Activated CD4-positive, CD25-positive, alpha-beta regulatory T cell (primary cell): ENCODE results near the gene RSRC1.

Source experiments
- DNase-seq, 4 experiments: peaks; one replicate each; lab custom pipeline; 2025; lab: John Stamatoyannopoulos, UW

The RSRC1 gene

DNA sequence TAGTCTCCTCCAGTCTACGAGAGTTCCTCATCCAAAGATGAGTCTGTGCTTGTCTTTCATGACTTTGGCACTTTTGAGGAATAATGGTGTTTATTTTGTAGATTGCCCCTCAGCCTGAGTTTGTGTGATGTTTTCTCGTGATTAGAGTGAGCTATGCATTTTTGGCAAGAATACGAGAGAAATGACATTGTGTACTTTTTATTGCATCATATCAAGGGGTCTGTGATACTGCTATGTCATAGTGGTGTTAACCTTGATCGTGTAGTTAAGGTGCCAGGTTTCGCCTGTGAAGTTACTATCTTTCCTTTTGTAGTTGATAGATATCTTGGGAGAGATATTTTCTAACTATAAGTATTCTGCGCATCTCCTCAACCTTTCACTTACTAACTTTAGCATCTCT is 18.9 kb downstream of the RSRC1 start:
- no peak for DNase-seq

DNA sequence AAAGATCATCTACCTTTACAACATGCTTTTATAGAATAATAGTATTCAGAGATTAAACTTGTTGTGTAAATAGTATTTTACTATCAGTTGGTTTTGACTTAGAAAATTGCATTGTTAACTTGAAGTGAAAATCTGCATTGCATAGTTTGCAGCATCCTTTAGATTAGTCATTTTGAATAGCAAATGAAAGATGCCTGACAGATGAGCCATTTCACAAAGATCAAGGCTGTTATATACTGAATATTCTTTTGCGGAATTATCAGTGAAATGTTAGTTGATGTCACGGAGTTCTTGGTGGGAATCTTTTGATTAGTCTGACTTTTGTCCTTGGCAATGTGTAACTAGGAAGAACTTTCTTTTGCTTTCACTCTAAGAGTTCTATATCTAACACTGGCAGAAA is 24.5 kb downstream of the RSRC1 start:
- DNase-seq, result no peak

GRCh38 chr3:158140396-158140795 is 30.5 kb downstream of the RSRC1 start:
- no peak for DNase-seq

- no peak for DNase-seq
These were observed 38.3 kb downstream of the RSRC1 start for GRCh38 chr3:158148218-158148617.

DNA sequence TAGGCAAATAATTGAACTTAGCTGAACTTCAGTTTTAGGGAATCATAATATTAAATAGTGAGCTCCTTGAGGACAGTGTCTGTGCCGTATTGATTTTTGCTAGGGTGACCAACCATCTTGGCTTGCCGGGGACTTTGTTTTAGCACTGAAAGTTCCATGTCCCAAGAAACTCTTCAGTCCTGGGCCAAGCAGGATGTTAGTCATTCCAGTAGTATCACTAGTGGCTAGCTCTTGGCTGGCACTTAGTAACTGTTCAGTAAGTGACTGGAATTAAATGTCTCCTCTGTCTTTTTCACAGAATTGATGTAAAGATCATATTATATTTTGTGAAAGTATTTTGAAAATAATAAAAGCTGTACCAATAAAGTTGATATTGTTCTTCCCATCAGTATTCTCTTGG is 42.3 kb downstream of the RSRC1 start:
- no peak for DNase-seq

GRCh38 chr3:158158969-158159368 is 49.1 kb downstream of the RSRC1 start:
- no peak for DNase-seq

DNA sequence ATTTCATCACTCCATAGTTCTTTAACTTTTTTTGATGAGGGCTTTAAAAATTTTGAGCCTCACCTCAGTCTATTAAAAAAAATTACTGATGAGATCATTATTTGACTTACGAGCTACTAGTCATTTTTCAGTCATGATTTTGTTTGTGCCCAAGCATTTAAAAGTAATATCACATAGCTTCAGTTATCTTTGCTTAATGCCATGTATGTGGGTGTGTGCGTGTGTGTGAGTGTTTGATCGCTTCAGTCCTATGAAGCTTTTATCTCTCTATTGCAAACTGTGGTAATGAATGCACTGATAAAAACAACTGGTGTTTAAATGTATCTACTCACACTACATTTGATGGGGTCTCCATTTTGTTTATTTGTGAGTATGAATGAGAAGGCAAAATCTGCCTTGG is 49.8 kb downstream of the RSRC1 start:
- no peak for DNase-seq

DNA sequence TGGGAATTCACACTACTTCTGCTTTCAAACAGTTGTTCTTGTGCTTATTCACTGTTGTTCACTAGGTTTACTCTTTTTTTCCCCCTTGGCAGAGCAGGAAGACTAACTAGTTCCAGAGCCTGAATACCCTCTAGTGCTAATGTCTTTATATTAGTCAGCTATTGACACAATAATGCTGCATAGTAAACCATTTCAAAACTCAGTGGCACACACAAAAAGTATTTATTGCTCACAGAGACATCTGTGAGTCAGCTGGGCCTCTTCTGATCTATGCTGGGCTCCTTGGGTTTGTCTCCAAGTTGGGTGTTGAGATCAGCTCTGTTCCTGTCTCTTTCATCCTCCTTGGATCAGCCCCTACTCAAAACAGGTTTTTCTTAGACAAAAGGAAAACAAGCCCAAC is 51.1 kb downstream of the RSRC1 start:
- no peak for DNase-seq

DNA sequence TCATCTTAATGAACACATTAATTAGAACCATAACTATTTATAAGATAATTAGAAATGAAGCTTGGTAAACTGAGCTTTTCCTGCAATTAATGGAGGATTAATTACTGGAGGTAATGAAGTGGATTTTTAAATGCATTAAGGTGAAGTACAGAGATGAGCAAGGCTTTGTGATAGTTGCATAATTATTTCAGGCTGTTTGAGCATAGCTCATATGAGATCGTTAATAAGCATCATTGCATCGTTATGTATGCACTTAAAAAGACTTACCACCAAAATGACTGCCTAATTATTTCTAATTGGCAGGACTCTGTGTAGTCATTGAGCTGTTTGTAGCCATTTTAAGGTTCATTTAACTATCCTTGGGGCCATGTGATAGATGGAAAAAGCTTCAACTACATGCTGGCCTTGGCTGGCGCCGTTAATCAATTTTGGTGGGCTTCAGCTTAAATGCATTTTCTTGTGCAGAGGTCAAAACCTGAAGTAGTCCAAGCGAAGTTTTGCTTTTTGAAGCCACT is 55.3 kb downstream of the RSRC1 start:
- no peak for DNase-seq

GRCh38 chr3:158165730-158166129 is 55.8 kb downstream of the RSRC1 start:
- no peak for DNase-seq

DNA sequence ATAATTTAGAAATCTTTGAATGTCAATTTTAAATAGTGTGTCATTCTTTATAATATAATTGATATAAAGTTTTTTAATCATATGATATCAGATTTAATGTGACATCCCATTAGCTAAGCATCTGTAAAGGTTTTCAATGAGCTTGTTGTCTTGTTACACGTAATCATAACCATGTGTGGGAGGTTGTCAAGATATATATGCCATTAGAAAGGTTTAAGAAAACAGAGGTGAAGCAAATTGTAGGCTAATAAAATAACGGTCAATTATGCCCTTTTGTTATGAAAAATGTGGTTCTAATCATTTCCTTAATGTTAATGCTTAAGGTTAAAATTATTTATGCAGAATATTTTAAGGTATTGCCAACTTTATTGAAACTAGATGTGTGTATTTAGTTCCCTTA is 56.3 kb downstream of the RSRC1 start:
- DNase-seq, result no peak

DNA sequence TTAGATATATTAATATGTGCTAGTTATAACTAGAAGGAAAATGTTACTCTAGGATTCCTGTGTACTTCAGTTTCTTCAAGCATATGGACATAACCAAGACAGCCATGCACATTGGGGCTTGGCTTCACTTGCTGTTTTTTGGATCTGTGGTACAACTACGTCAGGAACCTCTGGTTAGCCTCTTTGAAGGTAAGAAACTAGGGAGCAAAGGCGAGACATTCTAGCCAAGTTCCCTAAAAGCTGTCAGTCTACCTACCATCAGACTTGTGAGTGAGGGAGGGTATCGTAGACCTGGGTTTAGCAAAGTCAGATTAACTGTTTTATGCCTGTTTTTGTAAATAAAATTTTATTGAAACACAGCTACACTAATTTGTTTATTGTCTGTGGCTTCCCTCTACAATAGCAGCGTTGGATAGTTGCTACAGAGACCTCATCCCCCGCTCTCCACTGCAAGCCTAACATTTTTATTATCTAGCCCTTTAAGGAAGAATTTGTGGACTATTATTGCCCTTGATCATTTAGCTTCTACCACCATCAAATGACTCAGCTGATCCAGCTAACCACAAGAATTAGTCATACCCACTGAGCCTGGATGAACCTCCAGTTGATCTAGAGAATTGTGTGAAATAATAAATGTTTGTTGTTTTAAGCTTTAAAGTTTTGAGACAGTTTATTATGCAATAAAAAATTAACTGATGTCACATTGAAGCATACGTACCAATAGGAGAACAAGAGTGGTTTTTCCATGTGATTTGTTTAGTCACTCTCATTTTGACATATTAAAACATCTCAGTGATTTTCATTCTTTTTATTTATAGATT is 58.1 kb downstream of the RSRC1 start:
- no peak for DNase-seq

GRCh38 chr3:158169091-158169491 is 59.2 kb downstream of the RSRC1 start:
- no peak for DNase-seq

DNA sequence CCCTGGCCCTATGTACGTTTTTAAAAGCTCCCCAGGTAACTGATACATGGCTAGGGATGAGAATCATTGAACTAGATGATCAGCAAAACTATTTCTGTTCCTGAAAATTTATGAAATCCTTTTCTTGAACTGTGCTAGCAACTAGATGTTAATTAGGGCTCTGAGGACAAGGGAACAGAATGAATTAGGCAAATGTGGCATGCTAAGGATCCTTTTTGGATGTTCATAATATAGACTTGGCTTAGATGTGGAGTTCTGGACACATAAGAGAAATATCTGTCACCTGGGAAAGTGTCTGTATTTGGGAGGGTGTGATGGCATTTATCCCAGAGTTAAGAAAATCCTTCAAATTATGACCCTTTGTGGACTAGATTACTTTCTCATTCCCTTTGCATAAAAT is 71.2 kb downstream of the RSRC1 start:
- DNase-seq, result no peak

DNA sequence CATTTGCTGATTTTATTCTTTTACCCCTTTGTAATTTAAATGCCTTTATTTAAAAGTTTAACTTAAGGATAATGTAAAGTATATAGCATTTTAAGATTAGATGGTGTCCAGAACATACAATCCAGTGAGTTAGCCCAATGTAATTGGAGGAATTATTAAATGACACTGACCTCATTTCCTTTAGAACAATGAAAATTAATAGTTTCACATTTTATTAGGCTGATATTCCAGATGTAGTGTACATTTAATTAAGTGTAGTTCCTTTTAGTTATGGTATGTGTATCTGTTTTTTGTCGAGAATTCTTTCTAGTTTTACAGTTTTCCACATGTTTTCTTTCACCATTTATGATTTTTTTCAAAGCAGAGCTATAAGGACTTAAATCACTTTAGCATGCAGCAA is 75.8 kb downstream of the RSRC1 start:
- no peak for DNase-seq

GRCh38 chr3:158200955-158201354 is 91.1 kb downstream of the RSRC1 start:
- no peak for DNase-seq

GRCh38 chr3:158205324-158205723 is 95.4 kb downstream of the RSRC1 start:
- DNase-seq, result no peak

GRCh38 chr3:158205994-158206393 is 96.1 kb downstream of the RSRC1 start:
- DNase-seq, result no peak

- no peak for DNase-seq
These were observed 100.2 kb downstream of the RSRC1 start for GRCh38 chr3:158210067-158210466.

DNA sequence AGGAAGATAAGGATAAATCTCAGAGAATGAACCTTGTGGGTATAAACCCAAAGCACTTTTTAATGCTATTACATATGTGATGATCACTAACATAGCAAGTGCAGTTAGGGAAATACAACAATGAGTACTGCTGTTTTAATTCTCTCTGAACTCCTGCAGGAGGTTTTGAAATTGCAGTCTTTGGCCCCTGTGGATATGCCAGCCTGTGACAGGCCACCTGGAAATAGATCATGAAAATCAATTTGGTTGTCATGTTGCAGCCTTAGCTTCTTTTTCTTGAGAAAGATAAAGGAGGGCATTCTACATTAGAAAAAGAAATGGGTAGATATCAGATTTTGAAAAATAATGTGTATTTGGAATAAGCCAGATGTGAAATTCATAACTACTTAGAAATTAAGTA is 103.6 kb downstream of the RSRC1 start:
- no peak for DNase-seq

DNA sequence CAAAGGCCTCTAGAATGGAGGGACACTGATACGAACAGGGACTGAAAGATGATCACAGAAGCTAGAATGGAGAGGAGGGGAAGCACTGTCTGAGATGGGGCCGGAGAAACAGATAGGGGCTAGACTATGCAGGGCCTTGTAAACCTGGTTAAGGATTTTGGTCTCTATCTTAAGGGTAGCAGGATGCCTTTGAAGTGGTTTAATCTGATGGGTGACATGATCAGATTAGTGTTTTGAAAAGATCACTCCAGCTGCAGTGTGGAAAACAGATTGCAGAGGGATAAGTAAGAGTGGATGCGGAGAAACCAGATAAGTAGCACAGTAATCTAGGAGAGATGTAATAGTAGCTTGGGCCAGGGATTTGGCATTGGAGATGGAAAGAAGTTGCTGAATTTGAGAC is 108.1 kb downstream of the RSRC1 start:
- no peak for DNase-seq

- no peak for DNase-seq
These were observed 110.7 kb downstream of the RSRC1 start for GRCh38 chr3:158220575-158220974.

- DNase-seq, result no peak
These were observed 111.5 kb downstream of the RSRC1 start for GRCh38 chr3:158221426-158221825.

DNA sequence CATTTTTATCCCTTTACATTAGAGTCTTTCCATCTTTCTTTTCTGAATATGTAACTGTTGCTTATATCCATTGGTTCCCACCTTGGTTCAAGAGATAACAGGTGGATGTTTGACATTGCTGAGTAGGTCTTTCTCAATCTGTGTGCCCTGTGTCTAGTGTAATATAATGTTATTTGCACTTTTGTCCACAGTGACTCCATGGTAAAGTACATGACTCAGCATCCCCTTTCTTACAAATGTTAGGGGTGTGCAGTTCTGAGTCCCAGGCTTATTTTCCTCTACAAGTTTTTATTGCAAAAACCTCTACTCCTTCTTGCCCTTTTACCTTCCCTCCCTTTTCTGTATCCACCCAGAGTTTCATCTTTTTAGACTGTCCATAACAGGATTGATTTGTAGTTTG is 116.5 kb downstream of the RSRC1 start:
- DNase-seq, result no peak
